Stimulated activated CD4-positive, alpha-beta T cell treated with anti-CD3 and anti-CD28 coated beads, Interleukin-1b, Interleukin-23, amount 100 ng/mL, for 4 hours (primary cell): Measurements from ENCODE around the gene IGF2R.
"Not testable (repeated sequence)": the region's sequence is repeated elsewhere in the genome, so short reads cannot be mapped to it uniquely, and the experiment has no call there.

Source experiments
- DNase-seq, 2 donors: peaks; one replicate each; pipeline ENCODE4 v3.0.0-alpha.2; 2020; ENCODE audit warnings: low read depth in 2 of 2

Gene IGF2R

DNA sequence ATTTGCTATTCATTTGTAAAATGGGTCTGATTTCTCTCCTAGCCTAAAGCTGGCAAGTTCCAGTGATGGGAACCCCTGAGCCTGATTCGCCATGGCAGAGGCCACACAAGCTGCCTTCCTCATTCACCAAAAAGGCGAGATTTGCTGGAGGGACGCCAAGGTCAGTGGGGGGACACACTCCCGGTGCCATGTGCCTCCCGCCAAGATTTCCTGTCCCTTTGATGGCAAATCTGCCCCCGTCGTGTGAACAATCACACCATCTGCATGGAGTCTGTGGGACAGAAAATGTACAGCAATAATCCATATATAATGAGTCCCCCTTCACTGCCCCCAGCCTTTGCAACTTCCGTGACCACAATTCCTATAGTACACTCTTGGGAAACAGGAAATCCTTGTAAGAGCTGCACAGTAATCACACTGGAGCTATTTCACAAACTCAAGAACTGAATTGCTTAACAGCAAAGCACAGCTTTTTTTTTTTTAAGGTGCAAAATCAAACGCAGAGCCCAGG is 15.7 kb upstream of the IGF2R start:
- no peak for DNase-seq

GRCh38 chr6:159955945-159956361 is 12.9 kb upstream of the IGF2R start:
- DNase-seq: no peak

DNA sequence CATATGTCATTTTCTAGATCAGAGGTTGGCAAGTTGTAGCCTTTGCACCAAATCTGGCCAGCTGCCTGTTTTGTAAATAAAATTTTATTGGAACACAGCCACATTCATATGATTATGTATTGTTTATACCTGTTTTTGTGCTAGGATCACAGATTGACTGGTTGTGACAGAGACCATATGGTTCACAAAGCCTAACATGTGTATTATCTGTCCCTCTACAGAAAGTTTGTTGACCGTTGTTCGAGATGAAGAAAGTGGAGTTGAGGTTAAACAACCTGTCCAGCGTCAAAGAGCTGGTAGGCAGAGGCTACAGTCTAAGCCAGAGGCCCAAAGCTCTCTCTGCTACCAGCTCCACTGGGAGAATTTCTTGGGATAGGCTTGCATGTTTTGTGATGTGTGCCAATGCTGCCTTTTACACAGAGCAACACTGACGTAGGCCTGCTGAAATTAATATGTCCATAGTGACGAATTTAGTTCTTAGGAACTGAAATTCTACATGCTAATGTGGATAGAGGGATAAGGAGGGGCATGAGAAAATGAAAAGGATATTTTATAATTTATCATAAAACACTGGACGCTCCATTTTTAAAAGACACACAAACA is 11.7 kb upstream of the IGF2R start:
- no peak for DNase-seq

GRCh38 chr6:159959165-159959975 is 9.5 kb upstream of the IGF2R start:
- no peak for DNase-seq

DNA sequence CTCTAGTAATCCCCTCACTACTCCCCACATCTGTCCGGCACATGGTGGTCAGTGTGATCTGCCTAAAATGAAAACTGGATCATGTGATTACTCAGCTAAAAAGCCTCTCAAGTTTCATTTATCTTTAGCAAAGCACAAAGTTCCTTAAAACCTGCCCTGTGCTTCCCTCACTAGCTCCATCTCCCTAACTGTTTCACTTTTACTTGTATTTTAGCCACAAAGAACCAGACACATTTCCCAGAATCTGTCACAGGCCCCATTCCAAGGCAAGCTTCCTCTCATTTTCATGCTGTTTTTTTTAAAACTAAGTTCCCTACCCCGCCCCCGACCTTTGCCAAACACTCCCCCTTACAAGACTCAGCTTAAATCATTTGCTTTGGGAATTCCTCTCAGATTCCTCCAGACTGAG is 8.9 kb upstream of the IGF2R start:
- DNase-seq: no peak

GRCh38 chr6:159960485-159960884 is 8.4 kb upstream of the IGF2R start:
- DNase-seq: no peak

DNA sequence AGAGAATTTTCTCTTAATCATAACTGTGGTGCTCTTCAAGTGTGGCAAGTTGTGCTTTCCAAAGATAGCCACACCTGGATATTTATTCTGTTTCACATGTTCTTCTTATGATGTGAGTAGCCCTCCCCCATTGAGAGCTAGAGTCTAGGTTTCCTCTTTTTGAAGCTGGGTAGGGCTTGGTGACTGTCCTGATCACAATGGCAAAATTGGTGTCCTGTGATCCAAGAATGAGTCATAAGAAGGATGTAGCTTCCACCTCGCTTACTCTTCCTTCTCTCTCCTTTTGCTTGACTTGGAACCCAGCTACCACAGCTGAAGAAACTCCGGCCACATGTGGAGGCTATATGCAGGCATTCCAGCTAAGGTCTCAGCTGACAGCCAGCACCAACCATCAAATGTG is 7.4 kb upstream of the IGF2R start:
- no peak for DNase-seq

GRCh38 chr6:159963111-159963510 is 5.8 kb upstream of the IGF2R start:
- no peak for DNase-seq

- no peak for DNase-seq
Measured at GRCh38 chr6:159964046-159964445, 4.8 kb upstream of the IGF2R start.

DNA sequence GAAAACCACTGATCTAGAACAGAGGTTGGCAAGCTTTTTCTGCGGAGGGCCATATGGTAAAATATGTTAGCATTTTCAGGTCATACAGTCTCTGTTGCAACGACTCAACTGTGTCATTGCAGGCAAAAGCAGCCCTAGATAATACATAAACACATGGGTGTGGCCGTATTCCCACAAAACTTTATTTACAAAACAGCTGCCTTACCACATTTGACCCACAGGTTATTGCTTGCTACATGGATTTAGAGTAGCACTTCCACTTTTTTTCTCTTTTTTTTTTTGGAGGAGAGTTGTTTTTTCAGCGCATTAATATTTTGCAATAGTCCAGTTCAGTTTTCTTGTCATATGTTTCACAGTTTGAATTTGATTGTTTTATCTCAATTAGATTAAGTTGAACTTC is 2.5 kb upstream of the IGF2R start:
- DNase-seq: no peak

DNA sequence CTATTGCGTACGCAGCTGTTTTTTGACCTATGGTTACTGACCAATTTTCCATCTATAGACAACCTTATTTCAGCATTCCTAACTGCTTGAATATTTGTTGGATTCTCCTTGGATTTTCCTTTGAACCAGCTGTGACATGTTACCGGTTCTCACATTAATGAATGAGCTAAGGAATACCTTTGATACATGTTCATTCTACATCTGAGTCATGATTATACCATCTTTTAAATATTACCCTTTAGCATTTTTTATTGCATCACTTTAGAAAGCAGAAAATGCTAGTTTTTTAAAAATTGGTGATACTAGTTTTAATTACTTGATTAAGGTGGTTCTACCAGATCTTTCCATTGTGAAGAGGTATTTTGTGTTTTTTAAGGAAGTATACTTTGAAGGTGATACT is 1.9 kb upstream of the IGF2R start:
- DNase-seq: no peak

GRCh38 chr6:159967621-159968020 is 1.3 kb upstream of the IGF2R start:
- not testable (repeated sequence) for DNase-seq

GRCh38 chr6:159969204-159969912 is 476 bp downstream of the IGF2R start:
- peak in 1 of 2 donors; percentile 25 for DNase-seq

DNA sequence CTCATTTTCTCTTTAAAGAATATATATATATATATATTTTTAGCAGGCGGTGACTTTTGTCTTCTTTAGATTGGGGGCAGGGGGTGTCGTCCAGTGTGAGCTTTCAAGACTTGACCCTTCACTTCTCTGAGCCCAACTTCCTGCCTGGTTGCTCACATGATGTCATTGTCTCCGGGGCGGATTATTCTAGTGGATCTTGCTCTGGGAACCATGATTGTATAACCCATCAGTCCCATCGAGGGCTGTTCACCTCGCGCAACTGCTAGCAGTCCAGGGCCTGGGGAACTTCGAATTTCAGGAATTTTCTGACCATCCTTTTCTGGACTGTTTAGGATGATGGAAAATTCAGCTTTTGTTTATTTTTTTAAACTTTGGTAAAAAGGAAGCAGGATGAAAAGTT is 1.0 kb downstream of the IGF2R start:
- DNase-seq: no peak

DNA sequence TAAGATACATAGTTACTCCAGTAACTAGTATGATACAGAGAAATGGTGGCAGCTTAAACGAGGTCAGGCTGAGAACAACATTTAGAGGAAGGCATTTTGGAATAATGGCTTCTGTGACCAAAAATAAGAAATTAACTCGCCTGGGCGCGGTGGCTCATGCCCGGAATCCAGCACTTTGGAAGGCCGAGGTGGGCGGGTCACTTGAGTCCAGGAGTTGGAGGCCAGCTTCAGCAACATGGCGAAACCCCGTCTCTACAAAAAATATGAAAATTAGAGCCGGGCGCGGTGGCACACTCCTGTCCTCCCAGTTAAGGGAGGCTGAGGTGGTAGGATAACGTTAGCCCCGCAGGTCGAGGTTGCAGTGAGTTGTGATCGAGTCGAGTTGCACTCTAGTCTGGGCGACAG is 1.8 kb downstream of the IGF2R start:
- DNase-seq: no peak

DNA sequence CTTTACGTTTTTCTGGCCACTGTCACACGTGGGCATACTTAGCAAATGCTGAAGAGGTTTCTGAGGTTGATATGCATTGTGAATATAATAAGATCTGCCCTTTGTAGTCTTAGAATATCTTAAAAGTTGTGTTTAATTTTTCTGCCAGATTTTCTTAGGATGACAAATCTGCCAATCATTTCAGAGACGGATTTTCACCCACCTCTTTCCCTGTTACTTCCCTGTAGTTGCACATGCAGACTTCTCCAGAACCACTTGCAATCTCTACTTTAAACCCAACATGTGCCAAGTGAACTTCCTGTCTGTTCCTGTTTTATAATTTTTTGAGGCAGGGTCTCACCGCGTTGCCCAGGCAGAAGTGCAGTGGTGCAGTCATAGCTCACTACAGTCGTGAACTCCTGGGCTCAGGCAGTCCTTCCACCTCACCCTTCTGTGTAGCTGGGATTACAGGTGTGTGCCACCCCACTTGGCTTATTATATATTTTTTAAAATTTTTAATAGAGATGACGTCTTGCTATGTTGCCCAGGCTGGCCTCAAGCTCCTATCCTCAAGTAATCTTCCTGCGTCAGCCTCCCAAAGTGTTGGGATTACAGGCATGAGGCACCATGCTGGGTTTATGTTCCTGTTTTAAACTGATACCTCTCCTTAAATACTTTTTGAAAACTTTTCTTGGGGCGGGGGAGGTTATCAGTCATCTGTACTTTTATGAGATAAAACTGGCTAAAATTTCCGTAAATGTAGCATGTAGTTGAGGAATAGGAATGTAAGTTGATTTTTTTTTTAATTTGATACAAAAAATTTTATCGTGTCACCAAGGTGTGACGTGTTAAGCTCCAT is 2.7 kb downstream of the IGF2R start:
- DNase-seq: no peak

DNA sequence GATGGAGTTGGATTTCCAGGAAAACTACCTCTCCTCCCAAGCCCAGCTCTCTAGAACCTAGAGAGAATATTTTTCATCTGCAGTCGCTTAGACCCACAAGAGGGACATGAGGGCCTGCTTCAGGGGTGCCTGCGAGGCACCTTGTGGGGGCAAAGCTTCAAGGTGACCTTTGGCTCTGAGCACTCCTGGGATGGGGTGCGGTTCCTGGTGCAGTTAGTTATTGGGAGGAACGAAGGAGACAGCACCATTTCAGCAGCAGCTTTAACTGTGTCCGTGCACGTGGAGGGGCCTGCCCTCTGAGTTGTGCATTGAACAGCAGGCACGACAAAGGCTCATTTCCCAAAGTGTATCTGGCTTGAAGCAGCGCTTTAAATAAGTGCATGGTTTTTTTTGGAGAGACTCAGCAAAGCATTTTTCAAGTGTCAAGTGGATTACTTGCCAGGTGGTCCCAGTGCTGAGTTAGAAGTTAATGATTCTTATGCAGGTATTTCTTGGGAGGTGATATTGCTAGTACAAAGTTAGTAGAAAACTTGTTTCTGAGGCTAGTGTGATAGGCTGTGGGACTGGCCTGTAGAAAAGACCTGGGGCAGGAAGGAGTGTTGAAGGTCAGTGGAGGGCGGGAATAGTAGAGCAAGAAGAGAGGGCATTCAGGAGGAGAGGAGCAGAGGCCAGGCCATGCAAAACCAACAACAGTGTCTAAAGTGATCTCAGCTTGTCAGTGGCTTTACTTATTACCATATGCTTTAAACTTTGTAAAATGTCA is 3.8 kb downstream of the IGF2R start:
- DNase-seq: no peak

GRCh38 chr6:159973406-159973805 is 4.5 kb downstream of the IGF2R start:
- no peak for DNase-seq

DNA sequence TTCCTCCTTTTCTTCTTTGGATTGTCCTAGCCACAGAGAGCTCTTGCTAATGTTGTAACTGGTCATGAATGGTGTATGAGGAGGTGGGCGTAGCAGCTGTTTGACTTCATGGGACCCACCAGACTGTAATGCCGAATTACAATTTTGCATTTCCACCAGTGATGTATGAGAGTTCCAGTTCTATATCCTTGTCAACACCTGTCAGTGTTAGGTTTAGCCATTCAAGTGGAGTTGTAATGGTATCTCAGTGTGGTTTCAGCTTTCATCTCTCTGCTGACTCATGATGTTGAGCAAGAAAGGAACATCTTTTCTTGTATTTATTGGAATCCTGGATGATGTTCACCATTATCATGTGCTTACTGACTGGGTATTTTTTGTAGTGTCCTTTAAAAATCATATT is 5.1 kb downstream of the IGF2R start:
- DNase-seq: no peak

- DNase-seq: no peak
Measured at GRCh38 chr6:159974932-159975331, 6.0 kb downstream of the IGF2R start.

DNA sequence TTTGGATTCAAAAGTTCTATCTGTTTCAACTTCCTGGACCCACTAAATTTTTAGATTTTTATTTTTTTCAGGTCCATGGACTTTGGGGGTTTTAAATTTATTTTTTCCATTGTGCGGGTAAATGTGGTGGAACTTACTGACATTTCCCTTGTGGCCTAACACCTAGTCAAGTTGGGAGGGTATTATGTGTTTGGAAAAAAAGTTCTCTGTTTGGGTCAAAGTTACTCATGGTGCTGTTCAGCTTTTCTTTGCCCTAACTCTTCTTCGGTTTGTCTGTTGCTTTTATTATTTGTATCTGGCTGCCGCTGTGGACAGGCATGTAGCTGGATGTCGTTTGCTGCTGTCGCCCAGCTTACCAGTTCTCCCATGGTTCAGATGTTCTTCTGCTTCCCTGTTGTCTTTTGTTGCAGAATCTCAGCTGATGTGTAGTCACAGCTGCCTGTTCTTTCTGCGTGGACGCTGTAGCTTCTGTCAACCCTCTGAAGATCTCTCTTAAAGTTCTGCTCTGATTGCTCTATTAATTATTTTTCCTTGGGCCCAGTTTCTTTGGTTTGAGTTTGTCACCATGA is 7.9 kb downstream of the IGF2R start:
- no peak for DNase-seq
